Astrocyte of the cerebellum (primary cell): ENCODE measurements around the gene NXNL2.

Source experiments
- DNase-seq: peaks from one replicate; pipeline ENCODE4 v3.0.0-alpha.2; 2011; ENCODE audit warnings: low read depth
- H3K4me3 ChIP-seq: 2 replicates; pipeline ENCODE4 v1.5.1; 2011; ENCODE audit warnings: mild to moderate bottlenecking, low read depth, low read length, moderate library complexity
- in situ Hi-C: cut with HindIII; loops from 2 replicates; pipeline ENCODE4 v1.10.0; 2017; ENCODE audit warnings: low sequenced_read_pairs
- TF ChIP-seq, protein P1 (sequence below): IDR thresholded peaks from 2 replicates; pipeline ENCODE4 v1.5.1; 2012; ENCODE audit warnings: low read length, low read depth, moderate library complexity, mild to moderate bottlenecking; ENCODE audit errors: missing control alignments

The NXNL2 gene

DNA sequence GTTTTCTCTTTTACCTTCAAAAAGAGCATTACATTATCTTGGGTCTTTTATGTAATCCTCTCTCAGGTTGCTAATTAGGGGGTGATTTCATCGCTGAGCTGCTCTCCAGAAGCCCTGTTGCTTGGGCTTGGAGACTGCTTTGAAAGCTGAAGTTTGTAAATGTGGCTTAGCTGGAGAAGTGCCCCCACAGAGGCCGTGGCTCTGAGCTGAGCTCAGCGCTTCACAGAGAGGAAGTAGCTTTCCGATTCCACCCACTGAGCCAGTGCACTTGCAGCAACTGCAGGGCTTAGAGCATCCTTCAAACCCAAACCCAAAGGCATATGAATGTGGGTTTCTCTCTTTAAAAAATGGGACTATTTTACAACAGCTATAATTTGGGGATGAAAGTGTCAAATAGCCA lies 13.7 kb upstream of the NXNL2 start:
- no peak overlapping the region for H3K4me3 ChIP-seq
- TF ChIP-seq, protein P1, sequence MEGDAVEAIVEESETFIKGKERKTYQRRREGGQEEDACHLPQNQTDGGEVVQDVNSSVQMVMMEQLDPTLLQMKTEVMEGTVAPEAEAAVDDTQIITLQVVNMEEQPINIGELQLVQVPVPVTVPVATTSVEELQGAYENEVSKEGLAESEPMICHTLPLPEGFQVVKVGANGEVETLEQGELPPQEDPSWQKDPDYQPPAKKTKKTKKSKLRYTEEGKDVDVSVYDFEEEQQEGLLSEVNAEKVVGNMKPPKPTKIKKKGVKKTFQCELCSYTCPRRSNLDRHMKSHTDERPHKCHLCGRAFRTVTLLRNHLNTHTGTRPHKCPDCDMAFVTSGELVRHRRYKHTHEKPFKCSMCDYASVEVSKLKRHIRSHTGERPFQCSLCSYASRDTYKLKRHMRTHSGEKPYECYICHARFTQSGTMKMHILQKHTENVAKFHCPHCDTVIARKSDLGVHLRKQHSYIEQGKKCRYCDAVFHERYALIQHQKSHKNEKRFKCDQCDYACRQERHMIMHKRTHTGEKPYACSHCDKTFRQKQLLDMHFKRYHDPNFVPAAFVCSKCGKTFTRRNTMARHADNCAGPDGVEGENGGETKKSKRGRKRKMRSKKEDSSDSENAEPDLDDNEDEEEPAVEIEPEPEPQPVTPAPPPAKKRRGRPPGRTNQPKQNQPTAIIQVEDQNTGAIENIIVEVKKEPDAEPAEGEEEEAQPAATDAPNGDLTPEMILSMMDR, result no peak
- in situ Hi-C loops, result no loop called here
- DNase-seq, result no peak

DNA sequence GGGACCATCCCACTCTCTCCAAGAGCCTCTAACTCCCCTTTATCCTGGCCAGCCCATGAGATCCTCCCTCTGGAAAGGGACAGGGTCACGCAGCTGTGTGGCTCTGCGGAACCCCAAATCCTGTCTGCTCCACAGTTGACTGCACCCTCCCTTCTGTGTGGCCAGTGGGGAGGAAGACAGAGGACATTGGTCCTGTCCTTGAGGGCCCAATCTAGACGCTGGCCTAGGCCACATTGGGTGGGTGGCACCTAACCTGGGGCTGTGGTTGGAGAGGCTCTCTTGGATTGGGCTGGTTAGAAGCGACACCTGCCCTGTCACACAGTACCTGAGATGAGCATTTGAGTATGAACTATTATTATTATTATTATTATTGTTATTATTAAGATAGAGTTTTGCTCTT lies 12.6 kb upstream of the NXNL2 start:
- DNase-seq, result no peak
- no peak overlapping the region for H3K4me3 ChIP-seq
- in situ Hi-C loops, result no loop called here
- TF ChIP-seq, protein P1, result no peak

DNA sequence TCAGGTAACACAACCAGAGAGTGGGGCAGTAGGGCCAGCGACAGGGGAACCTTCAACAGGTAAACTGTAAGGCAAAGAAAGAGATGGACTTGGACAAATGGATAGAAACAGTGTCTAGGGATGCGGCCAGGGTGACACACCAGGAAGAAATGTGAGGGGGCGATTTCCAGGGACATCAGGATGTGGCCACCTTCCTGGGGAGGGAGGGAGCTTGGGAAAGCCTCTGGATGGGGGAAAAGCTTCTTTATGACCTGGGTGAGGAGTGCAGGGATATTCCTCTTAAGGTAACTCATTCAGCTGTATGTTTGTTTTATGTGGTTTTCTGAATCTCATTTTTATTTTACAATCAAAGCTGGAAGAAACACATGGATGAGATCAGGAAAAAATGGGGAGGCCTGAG lies 11.9 kb upstream of the NXNL2 start:
- TF ChIP-seq, protein P1, result no peak
- no peak overlapping the region for H3K4me3 ChIP-seq
- DNase-seq, result no peak
- in situ Hi-C loops, result no loop called here

DNA sequence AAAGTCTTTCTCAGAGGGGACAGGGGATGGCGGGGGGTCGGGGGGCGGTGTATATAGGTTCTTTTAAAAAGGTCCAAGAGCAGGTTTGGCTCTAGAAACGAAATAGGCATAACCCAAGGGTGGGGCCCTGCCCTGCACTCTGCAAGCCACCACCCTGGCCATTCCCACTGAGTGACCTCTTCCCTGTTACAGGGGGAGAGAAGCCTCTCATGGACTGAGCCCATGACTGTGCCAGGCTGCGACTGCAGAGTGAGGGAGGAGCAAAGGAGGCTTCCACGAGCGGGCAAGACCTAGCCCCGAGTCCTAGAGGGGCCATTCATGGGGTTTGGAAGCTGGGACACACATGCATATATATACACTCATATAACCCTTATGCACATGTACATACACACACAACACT lies 10.1 kb upstream of the NXNL2 start:
- TF ChIP-seq, protein P1, result no peak
- H3K4me3 ChIP-seq, result no peak overlapping the region
- in situ Hi-C loops, result no loop called here
- no peak for DNase-seq

DNA sequence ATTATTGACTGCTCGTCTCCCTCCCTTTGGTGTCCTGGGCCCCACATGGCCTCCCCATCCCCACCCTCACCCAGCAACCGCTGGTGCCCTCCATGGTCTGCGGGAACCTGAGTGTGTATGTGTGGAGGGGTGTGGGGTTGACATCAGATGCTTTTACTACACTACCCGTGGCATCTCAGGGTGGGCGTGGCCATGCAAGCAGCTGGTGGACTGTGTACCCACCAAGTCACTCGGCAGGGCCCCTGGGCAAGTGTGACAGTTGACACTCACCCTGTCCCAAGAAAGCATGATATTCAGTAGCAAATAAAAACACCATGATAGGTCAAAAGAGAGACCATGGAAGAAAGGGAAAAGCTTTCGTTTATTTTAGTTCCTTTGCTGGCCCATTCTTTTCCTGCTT lies 7.4 kb upstream of the NXNL2 start:
- in situ Hi-C loops, result no loop called here

DNA sequence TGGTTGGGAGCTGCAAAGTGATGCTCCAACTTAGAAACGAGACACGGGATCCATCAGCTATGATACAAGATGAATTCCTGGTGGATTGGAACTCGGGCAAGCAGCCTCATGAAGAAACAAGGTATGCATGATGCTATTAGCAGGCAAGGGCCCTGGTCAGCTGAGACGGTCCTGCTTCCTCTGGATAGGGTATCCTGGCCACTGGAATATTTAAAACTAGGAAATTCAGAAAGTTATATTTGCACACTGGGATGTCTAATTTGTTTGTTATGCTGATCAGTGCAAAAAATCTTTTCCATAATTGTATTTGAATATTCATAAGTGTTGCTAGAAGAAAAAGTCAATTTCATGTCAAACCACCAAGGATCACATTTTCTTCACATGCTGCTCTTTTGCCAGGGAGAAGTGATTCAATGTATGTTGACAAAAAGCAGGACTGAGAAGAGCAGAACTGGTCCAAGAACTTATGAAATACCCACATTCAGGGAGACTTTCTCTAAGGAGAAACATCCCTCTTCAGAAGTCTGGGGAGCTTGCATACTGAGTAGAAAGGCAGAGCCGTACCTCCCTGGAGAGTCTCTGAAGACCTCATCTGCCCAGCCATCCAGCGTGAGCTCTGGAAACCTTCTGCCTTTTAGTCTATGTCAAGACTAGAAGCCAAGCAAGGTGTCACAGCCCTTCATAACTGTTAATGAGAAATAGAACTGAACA lies 6.7 kb upstream of the NXNL2 start:
- TF ChIP-seq, protein P1, result no peak
- in situ Hi-C loops, result no loop called here
- H3K4me3 ChIP-seq, result no peak overlapping the region
- no peak for DNase-seq

More for the DNA sequence above, 7.4 kb upstream of the NXNL2 start:
- no peak for DNase-seq
- H3K4me3 ChIP-seq, result no peak overlapping the region
- TF ChIP-seq, protein P1, result no peak
